Measurements from ENCODE around the gene SYNGR1. TPM values are rescaled to one million over a fixed set of nuclear protein-coding genes. Genes with fewer than 3 reads are reported as not detected.

Gene SYNGR1
- total and polyA plus RNA-seq, 2 of the 8 experiments (the other 6 are each of a cell fraction or from before 2014, with no cell fraction given), result 32.5 to 84.7 TPM

DNA sequence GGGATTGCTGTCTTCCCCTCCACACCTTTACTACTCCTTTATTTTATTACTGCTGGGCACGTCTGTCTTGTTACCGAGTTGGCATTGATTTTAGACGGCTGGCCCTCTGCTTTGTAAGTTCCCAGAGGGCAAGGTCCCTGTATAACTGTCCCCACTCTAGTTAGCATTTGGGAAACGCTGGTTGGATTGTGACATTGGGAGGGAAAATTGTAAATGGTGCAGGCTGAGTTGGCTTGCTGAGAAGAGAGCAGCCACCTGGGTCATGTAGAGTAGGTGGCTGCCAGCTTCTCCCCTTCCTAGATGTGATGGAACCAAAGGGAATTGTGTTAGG, 51.5 kb downstream of the SYNGR1 start (continued):
- TF ChIP-seq, protein P1, sequence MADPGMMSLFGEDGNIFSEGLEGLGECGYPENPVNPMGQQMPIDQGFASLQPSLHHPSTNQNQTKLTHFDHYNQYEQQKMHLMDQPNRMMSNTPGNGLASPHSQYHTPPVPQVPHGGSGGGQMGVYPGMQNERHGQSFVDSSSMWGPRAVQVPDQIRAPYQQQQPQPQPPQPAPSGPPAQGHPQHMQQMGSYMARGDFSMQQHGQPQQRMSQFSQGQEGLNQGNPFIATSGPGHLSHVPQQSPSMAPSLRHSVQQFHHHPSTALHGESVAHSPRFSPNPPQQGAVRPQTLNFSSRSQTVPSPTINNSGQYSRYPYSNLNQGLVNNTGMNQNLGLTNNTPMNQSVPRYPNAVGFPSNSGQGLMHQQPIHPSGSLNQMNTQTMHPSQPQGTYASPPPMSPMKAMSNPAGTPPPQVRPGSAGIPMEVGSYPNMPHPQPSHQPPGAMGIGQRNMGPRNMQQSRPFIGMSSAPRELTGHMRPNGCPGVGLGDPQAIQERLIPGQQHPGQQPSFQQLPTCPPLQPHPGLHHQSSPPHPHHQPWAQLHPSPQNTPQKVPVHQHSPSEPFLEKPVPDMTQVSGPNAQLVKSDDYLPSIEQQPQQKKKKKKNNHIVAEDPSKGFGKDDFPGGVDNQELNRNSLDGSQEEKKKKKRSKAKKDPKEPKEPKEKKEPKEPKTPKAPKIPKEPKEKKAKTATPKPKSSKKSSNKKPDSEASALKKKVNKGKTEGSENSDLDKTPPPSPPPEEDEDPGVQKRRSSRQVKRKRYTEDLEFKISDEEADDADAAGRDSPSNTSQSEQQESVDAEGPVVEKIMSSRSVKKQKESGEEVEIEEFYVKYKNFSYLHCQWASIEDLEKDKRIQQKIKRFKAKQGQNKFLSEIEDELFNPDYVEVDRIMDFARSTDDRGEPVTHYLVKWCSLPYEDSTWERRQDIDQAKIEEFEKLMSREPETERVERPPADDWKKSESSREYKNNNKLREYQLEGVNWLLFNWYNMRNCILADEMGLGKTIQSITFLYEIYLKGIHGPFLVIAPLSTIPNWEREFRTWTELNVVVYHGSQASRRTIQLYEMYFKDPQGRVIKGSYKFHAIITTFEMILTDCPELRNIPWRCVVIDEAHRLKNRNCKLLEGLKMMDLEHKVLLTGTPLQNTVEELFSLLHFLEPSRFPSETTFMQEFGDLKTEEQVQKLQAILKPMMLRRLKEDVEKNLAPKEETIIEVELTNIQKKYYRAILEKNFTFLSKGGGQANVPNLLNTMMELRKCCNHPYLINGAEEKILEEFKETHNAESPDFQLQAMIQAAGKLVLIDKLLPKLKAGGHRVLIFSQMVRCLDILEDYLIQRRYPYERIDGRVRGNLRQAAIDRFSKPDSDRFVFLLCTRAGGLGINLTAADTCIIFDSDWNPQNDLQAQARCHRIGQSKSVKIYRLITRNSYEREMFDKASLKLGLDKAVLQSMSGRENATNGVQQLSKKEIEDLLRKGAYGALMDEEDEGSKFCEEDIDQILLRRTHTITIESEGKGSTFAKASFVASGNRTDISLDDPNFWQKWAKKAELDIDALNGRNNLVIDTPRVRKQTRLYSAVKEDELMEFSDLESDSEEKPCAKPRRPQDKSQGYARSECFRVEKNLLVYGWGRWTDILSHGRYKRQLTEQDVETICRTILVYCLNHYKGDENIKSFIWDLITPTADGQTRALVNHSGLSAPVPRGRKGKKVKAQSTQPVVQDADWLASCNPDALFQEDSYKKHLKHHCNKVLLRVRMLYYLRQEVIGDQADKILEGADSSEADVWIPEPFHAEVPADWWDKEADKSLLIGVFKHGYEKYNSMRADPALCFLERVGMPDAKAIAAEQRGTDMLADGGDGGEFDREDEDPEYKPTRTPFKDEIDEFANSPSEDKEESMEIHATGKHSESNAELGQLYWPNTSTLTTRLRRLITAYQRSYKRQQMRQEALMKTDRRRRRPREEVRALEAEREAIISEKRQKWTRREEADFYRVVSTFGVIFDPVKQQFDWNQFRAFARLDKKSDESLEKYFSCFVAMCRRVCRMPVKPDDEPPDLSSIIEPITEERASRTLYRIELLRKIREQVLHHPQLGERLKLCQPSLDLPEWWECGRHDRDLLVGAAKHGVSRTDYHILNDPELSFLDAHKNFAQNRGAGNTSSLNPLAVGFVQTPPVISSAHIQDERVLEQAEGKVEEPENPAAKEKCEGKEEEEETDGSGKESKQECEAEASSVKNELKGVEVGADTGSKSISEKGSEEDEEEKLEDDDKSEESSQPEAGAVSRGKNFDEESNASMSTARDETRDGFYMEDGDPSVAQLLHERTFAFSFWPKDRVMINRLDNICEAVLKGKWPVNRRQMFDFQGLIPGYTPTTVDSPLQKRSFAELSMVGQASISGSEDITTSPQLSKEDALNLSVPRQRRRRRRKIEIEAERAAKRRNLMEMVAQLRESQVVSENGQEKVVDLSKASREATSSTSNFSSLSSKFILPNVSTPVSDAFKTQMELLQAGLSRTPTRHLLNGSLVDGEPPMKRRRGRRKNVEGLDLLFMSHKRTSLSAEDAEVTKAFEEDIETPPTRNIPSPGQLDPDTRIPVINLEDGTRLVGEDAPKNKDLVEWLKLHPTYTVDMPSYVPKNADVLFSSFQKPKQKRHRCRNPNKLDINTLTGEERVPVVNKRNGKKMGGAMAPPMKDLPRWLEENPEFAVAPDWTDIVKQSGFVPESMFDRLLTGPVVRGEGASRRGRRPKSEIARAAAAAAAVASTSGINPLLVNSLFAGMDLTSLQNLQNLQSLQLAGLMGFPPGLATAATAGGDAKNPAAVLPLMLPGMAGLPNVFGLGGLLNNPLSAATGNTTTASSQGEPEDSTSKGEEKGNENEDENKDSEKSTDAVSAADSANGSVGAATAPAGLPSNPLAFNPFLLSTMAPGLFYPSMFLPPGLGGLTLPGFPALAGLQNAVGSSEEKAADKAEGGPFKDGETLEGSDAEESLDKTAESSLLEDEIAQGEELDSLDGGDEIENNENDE (IDR thresholded peaks at IDR 0.05; ENCODE audit: insufficient replicate concordance, low read length), result no peak
- TF ChIP-seq CHD2 (IDR thresholded peaks at IDR 0.05; ENCODE audit: low read length), result no peak
- TF ChIP-seq MAFK (IDR thresholded peaks at IDR 0.05; ENCODE audit: low read depth, low read length), result no peak
- no peak for TF ChIP-seq CREB1 (IDR thresholded peaks at IDR 0.05)
- TF ChIP-seq CEBPB (IDR thresholded peaks at IDR 0.05; ENCODE audit: low read depth, low read length), result no peak
- no peak for TF ChIP-seq SP1 (IDR thresholded peaks at IDR 0.05; ENCODE audit: low read depth, low read length)
- TF ChIP-seq BCL11A (IDR thresholded peaks at IDR 0.05; ENCODE audit: low read depth in 2 of 2, low read length in 2 of 2), result no peak
- TF ChIP-seq POU5F1 (IDR thresholded peaks at IDR 0.05; ENCODE audit: low read depth, low read length), result no peak
- TF ChIP-seq GABPA (IDR thresholded peaks at IDR 0.05; ENCODE audit: borderline replicate concordance, insufficient read depth, low read length), result no peak
- no peak for TF ChIP-seq KDM5A (IDR thresholded peaks at IDR 0.05; ENCODE audit: low read length)
- TF ChIP-seq CBX8 (IDR thresholded peaks at IDR 0.05; ENCODE audit: borderline replicate concordance, low read depth, low read length), result no peak
